Measurements from ENCODE around the gene AKR1E2. TPM values are rescaled to one million over a fixed set of nuclear protein-coding genes. Genes with fewer than 3 reads are reported as not detected.
A peak's percentile ranks its signal among the peaks of the same experiment; 100 is the strongest.

AKR1E2 gene
- total and polyA plus RNA-seq, 9 of the 15 experiments (the other 6 are each of a cell fraction or from before 2014, with no cell fraction given), result 4.2 to 16.6 (median 9.8) TPM

GRCh38 chr10:4848356-4849041 is 22.5 kb downstream of the AKR1E2 start (continued):
- TF ChIP-seq MGA (IDR thresholded peaks at IDR 0.05) (no peak; the same call in 1 of the 2 replicates), ZNF121 (CRISPR knock-in tag; conservative IDR thresholded peaks at IDR 0.05) (no peak), MEIS2 (IDR thresholded peaks at IDR 0.05; ENCODE audit: partially characterized antibody) (no peak), SMARCA4 (IDR thresholded peaks at IDR 0.05) (peak; percentile 97), TAF15 (IDR thresholded peaks at IDR 0.05; ENCODE audit: low read depth, low read length) (no peak), PHB (CRISPR knock-in tag; IDR thresholded peaks at IDR 0.05) (no peak), ETS2 (tag; IDR thresholded peaks at IDR 0.05; ENCODE audit: borderline replicate concordance, poor library complexity, severe bottlenecking) (no peak), POLR2A (conservative IDR thresholded peaks at IDR 0.05) (peak; percentile 66), ZFP36 (IDR thresholded peaks at IDR 0.05; ENCODE audit: low read depth, low read length, partially characterized antibody) (no peak), MYNN (IDR thresholded peaks at IDR 0.05) (peak; percentile 79; the same call in 1 of the 2 replicates), MYNN (CRISPR knock-in tag; IDR thresholded peaks at IDR 0.05) (no peak), E2F5 (CRISPR knock-in tag; IDR thresholded peaks at IDR 0.05) (no peak), CBX2 (IDR thresholded peaks at IDR 0.05; ENCODE audit: insufficient read depth, low read length, poor library complexity, severe bottlenecking) (no peak), SP2 (IDR thresholded peaks at IDR 0.05; ENCODE audit: extremely low read depth, low read depth, low read length, poor library complexity, severe bottlenecking) (peak; percentile 2), MECOM (CRISPR knock-in tag; IDR thresholded peaks at IDR 0.05) (no peak)
